ENCODE data around the gene NR1H2. TPM values are rescaled to one million over a fixed set of nuclear protein-coding genes. Genes with fewer than 3 reads are reported as not detected.
A peak's percentile ranks its signal among the peaks of the same experiment; 100 is the strongest.

The NR1H2 gene
- total RNA-seq, 1 donor from 2014 or later, result 44.2 TPM

- Histone ChIP-seq H3K27me3 (ENCODE audit: control insufficient read depth, insufficient read depth, low read length) (no peaks in the 10 kb centered on the region), H3K36me3 (ENCODE audit: control insufficient read depth, insufficient read depth, low read length) (no peaks in the 10 kb centered on the region), H3K4me3 (ENCODE audit: low read depth, low read length) (no peak overlapping the region)
- no peak for FAIRE-seq
- no peak for DNase-seq (ENCODE audit: low read depth)
- TF ChIP-seq, protein P1, sequence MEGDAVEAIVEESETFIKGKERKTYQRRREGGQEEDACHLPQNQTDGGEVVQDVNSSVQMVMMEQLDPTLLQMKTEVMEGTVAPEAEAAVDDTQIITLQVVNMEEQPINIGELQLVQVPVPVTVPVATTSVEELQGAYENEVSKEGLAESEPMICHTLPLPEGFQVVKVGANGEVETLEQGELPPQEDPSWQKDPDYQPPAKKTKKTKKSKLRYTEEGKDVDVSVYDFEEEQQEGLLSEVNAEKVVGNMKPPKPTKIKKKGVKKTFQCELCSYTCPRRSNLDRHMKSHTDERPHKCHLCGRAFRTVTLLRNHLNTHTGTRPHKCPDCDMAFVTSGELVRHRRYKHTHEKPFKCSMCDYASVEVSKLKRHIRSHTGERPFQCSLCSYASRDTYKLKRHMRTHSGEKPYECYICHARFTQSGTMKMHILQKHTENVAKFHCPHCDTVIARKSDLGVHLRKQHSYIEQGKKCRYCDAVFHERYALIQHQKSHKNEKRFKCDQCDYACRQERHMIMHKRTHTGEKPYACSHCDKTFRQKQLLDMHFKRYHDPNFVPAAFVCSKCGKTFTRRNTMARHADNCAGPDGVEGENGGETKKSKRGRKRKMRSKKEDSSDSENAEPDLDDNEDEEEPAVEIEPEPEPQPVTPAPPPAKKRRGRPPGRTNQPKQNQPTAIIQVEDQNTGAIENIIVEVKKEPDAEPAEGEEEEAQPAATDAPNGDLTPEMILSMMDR (IDR thresholded peaks at IDR 0.05; ENCODE audit: insufficient read depth, low read length, severe bottlenecking), result no peak
Observed at GRCh38 chr19:50356691-50357177, 19.5 kb upstream of the NR1H2 start.

DNA sequence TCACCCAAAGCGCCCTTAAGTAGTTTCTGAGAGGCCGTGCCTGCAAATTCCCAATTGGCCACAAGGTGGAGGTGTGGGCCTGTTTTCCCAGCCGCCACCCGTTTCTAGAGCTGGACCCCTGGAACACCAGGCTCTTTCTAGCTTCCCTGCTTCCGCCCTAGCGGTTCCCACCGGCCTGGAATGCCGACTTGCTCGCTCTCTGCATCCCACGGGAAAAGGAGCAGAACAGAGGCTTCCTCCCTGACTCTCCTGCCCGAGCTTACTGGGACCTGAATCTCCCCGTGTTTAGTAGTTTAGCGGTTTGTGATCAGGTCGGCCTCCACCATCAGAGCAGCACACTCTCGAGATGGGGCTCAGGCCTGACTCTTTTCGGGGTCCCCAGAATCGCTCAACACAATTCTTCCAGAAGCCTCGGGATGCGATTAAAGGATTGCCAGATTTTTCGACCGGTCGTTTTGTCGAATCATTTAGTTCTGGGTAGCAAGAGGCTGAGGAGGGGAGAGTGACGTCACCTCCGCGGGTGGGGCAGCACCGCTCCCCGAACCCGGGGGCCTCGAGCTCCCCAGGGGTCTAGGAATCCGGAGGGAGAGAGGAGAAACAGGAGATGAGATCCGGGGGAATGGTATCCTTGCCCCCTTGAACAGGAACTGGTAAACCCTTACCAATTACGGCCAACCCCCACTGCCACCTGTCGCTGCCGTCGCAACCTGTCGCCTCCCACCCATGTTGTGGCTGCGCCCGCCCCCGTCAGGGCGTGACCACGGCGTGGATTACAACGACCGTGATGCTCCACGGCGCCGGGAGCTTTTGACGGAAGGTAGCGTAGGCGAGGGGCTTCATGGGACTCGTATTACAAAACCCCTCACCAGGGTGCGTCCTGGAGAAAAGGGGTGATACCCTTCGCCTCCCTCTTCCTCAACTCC, 18.8 kb upstream of the NR1H2 start:
- Histone ChIP-seq H3K4me3 (ENCODE audit: low read depth, low read length) (peak overlapping the region; percentile 3), H3K27me3 (ENCODE audit: control insufficient read depth, insufficient read depth, low read length) (no peaks in the 10 kb centered on the region), H3K36me3 (ENCODE audit: control insufficient read depth, insufficient read depth, low read length) (no peaks in the 10 kb centered on the region)
- TF ChIP-seq, protein P1 (IDR thresholded peaks at IDR 0.05; ENCODE audit: insufficient read depth, low read length, severe bottlenecking), result peak; percentile 88
- no peak for FAIRE-seq
- peak; percentile 30 for DNase-seq (ENCODE audit: low read depth)

GRCh38 chr19:50358483-50359327, 17.6 kb upstream of the NR1H2 start:
- TF ChIP-seq, protein P1 (IDR thresholded peaks at IDR 0.05; ENCODE audit: insufficient read depth, low read length, severe bottlenecking), result no peak
- Histone ChIP-seq H3K27me3 (ENCODE audit: control insufficient read depth, insufficient read depth, low read length) (no peaks in the 10 kb centered on the region), H3K4me3 (ENCODE audit: low read depth, low read length) (peak overlapping the region; percentile 32), H3K36me3 (ENCODE audit: control insufficient read depth, insufficient read depth, low read length) (no peaks in the 10 kb centered on the region)
- DNase-seq (ENCODE audit: low read depth), result no peak
- FAIRE-seq, result no peak

DNA sequence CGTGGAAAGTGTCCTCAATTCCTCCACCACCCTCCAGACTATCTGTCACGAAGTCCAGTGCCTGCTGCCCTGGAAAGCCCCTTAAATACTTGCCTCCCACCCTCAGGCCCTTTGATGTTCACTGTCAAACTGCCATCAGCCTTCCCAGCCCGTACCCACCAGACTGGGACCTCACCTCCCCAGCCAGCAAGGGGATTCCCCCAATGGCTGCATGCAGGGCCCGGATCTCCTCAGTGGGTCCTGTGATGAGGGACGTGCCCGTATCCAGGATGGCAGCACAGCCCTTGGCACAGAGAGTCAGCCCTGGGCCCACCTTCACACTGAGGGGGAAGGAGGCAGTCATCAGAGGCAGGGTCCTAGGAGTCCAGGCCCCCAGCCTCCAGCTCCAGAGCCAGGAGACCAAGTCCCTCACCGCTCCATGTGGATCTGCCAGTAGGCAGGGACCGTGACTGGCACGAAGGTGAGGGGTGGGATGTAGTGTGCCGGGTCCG, 16.9 kb upstream of the NR1H2 start:
- no peak for DNase-seq (ENCODE audit: low read depth)
- H3K4me3 ChIP-seq (ENCODE audit: low read depth, low read length), result no peak overlapping the region
- FAIRE-seq, result no peak
- H3K36me3 ChIP-seq (ENCODE audit: control insufficient read depth, insufficient read depth, low read length), result no peaks in the 10 kb centered on the region
- H3K27me3 ChIP-seq (ENCODE audit: control insufficient read depth, insufficient read depth, low read length), result no peaks in the 10 kb centered on the region
- TF ChIP-seq, protein P1 (IDR thresholded peaks at IDR 0.05; ENCODE audit: insufficient read depth, low read length, severe bottlenecking), result no peak

- DNase-seq (ENCODE audit: low read depth) (no peak), FAIRE-seq (peak; percentile 72)
- no peaks in the 10 kb centered on the region for H3K36me3 ChIP-seq (ENCODE audit: control insufficient read depth, insufficient read depth, low read length)
- H3K27me3 ChIP-seq (ENCODE audit: control insufficient read depth, insufficient read depth, low read length), result no peaks in the 10 kb centered on the region
- TF ChIP-seq, protein P1 (IDR thresholded peaks at IDR 0.05; ENCODE audit: insufficient read depth, low read length, severe bottlenecking), result no peak
- H3K4me3 ChIP-seq (ENCODE audit: low read depth, low read length), result no peak overlapping the region
Observed at GRCh38 chr19:50361290-50362029, 14.8 kb upstream of the NR1H2 start.
